Stimulated activated memory B cell treated with anti-CD40 and anti-IgM and Interleukin-4, amounts not matched to agents 10 μg/mL and 1 μg/mL and 100 μg/mL, for 72 hours (primary cell): ENCODE results near the gene NAA35.
A peak's percentile ranks its signal among the peaks of the same experiment; 100 is the strongest.
"Not testable (repeated sequence)": the region's sequence is repeated elsewhere in the genome, so short reads cannot be mapped to it uniquely, and the experiment has no call there.

Experiments
- ATAC-seq: fragments of 150-1000 bp; cut with Tn5 transposase; 2 replicates; pipeline ENCODE4 v1.10.0; 2021
- H3K27ac Mint-ChIP-seq: one replicate; pipeline ENCODE4 v1.8.0; 2022; ENCODE audit warnings: mild to moderate bottlenecking, mixed read lengths
- H3K27me3 Mint-ChIP-seq: one replicate; pipeline ENCODE4 v1.8.0; 2022; ENCODE audit warnings: mixed read lengths
- H3K36me3 Mint-ChIP-seq: one replicate; pipeline ENCODE4 v1.8.0; 2022; ENCODE audit warnings: mixed read lengths
- H3K4me1 Mint-ChIP-seq: one replicate; pipeline ENCODE4 v1.8.0; 2022; ENCODE audit warnings: mixed read lengths
- H3K4me3 Mint-ChIP-seq: one replicate; pipeline ENCODE4 v1.8.0; 2022; ENCODE audit warnings: mild to moderate bottlenecking, moderate library complexity, mixed read lengths
- H3K9me3 Mint-ChIP-seq: one replicate; pipeline ENCODE4 v1.8.0; 2022; ENCODE audit warnings: mixed read lengths

NAA35 gene

GRCh38 chr9:86035827-86036440 is 95.0 kb downstream of the NAA35 start:
- no peaks in the 10 kb centered on the region for H3K9me3 Mint-ChIP-seq
- no peak overlapping the region for H3K27ac Mint-ChIP-seq
- no peaks in the 10 kb centered on the region for H3K27me3 Mint-ChIP-seq
- no peaks in the 10 kb centered on the region for H3K4me1 Mint-ChIP-seq
- no peak overlapping the region for H3K4me3 Mint-ChIP-seq
- ATAC-seq, result no peak
- H3K36me3 Mint-ChIP-seq, result peaks cover 6% of the 10 kb centered on the region

GRCh38 chr9:86036555-86036954 is 95.6 kb downstream of the NAA35 start:
- H3K4me3 Mint-ChIP-seq, result no peak overlapping the region
- no peaks in the 10 kb centered on the region for H3K27me3 Mint-ChIP-seq
- ATAC-seq, result no peak
- H3K9me3 Mint-ChIP-seq, result no peaks in the 10 kb centered on the region
- no peak overlapping the region for H3K27ac Mint-ChIP-seq
- H3K4me1 Mint-ChIP-seq, result no peaks in the 10 kb centered on the region
- H3K36me3 Mint-ChIP-seq, result peaks cover 6% of the 10 kb centered on the region

GRCh38 chr9:86039991-86040860 is 99.3 kb downstream of the NAA35 start:
- H3K4me1 Mint-ChIP-seq, result no peaks in the 10 kb centered on the region
- no peak overlapping the region for H3K27ac Mint-ChIP-seq
- ATAC-seq, result no peak
- no peaks in the 10 kb centered on the region for H3K9me3 Mint-ChIP-seq
- H3K27me3 Mint-ChIP-seq, result no peaks in the 10 kb centered on the region
- no peaks in the 10 kb centered on the region for H3K36me3 Mint-ChIP-seq
- no peak overlapping the region for H3K4me3 Mint-ChIP-seq

GRCh38 chr9:86040861-86041155 is 99.9 kb downstream of the NAA35 start:
- no peak overlapping the region for H3K27ac Mint-ChIP-seq
- H3K27me3 Mint-ChIP-seq, result no peaks in the 10 kb centered on the region
- H3K4me3 Mint-ChIP-seq, result no peak overlapping the region
- no peaks in the 10 kb centered on the region for H3K4me1 Mint-ChIP-seq
- no peaks in the 10 kb centered on the region for H3K9me3 Mint-ChIP-seq
- ATAC-seq, result no peak
- H3K36me3 Mint-ChIP-seq, result no peaks in the 10 kb centered on the region

- Mint-ChIP-seq H3K27me3 (no peaks in the 10 kb centered on the region), H3K4me3 (no peak overlapping the region), H3K27ac (no peak overlapping the region), H3K36me3 (no peaks in the 10 kb centered on the region), H3K9me3 (no peaks in the 10 kb centered on the region), H3K4me1 (no peaks in the 10 kb centered on the region)
- ATAC-seq, result no peak
Observed at GRCh38 chr9:86041311-86041741, 100.4 kb downstream of the NAA35 start.

GRCh38 chr9:86042199-86042978 is 101.4 kb downstream of the NAA35 start:
- H3K4me3 Mint-ChIP-seq, result no peak overlapping the region

GRCh38 chr9:86043586-86043985 is 102.6 kb downstream of the NAA35 start:
- no peaks in the 10 kb centered on the region for H3K4me1 Mint-ChIP-seq
- no peaks in the 10 kb centered on the region for H3K36me3 Mint-ChIP-seq
- no peak overlapping the region for H3K4me3 Mint-ChIP-seq
- ATAC-seq, result no peak
- H3K27me3 Mint-ChIP-seq, result no peaks in the 10 kb centered on the region
- H3K9me3 Mint-ChIP-seq, result peaks cover 2% of the 10 kb centered on the region
- H3K27ac Mint-ChIP-seq, result no peak overlapping the region

More at GRCh38 chr9:86042199-86042978, 101.4 kb downstream of the NAA35 start:
- H3K9me3 Mint-ChIP-seq, result no peaks in the 10 kb centered on the region
- H3K27ac Mint-ChIP-seq, result no peak overlapping the region
- H3K27me3 Mint-ChIP-seq, result no peaks in the 10 kb centered on the region
- no peak for ATAC-seq
- no peaks in the 10 kb centered on the region for H3K36me3 Mint-ChIP-seq
- H3K4me1 Mint-ChIP-seq, result no peaks in the 10 kb centered on the region

- H3K27ac Mint-ChIP-seq, result no peak overlapping the region
- H3K27me3 Mint-ChIP-seq, result no peaks in the 10 kb centered on the region
- H3K4me1 Mint-ChIP-seq, result no peaks in the 10 kb centered on the region
- ATAC-seq, result no peak
- H3K4me3 Mint-ChIP-seq, result no peak overlapping the region
- H3K36me3 Mint-ChIP-seq, result no peaks in the 10 kb centered on the region
- H3K9me3 Mint-ChIP-seq, result peaks cover 2% of the 10 kb centered on the region
Observed at GRCh38 chr9:86043999-86044398, 103.1 kb downstream of the NAA35 start.

- H3K4me1 Mint-ChIP-seq, result no peaks in the 10 kb centered on the region
- no peaks in the 10 kb centered on the region for H3K27me3 Mint-ChIP-seq
- H3K27ac Mint-ChIP-seq, result no peak overlapping the region
- ATAC-seq, result no peak
- no peaks in the 10 kb centered on the region for H3K36me3 Mint-ChIP-seq
- peaks cover 2% of the 10 kb centered on the region for H3K9me3 Mint-ChIP-seq
- no peak overlapping the region for H3K4me3 Mint-ChIP-seq
Observed at GRCh38 chr9:86045654-86046053, 104.7 kb downstream of the NAA35 start.

GRCh38 chr9:86046071-86046636 is 105.2 kb downstream of the NAA35 start:
- no peak overlapping the region for H3K27ac Mint-ChIP-seq
- no peak for ATAC-seq
- H3K9me3 Mint-ChIP-seq, result peaks cover 2% of the 10 kb centered on the region
- H3K27me3 Mint-ChIP-seq, result no peaks in the 10 kb centered on the region
- no peaks in the 10 kb centered on the region for H3K4me1 Mint-ChIP-seq
- H3K36me3 Mint-ChIP-seq, result no peaks in the 10 kb centered on the region
- H3K4me3 Mint-ChIP-seq, result no peak overlapping the region

GRCh38 chr9:86046930-86047341 is 106.0 kb downstream of the NAA35 start:
- H3K4me1 Mint-ChIP-seq, result no peaks in the 10 kb centered on the region
- no peak overlapping the region for H3K27ac Mint-ChIP-seq
- no peaks in the 10 kb centered on the region for H3K36me3 Mint-ChIP-seq
- H3K27me3 Mint-ChIP-seq, result no peaks in the 10 kb centered on the region
- peak; percentile 16 for ATAC-seq
- H3K9me3 Mint-ChIP-seq, result peaks cover 2% of the 10 kb centered on the region
- no peak overlapping the region for H3K4me3 Mint-ChIP-seq

- Mint-ChIP-seq H3K27ac (no peak overlapping the region), H3K4me1 (no peaks in the 10 kb centered on the region), H3K4me3 (no peak overlapping the region), H3K27me3 (no peaks in the 10 kb centered on the region), H3K9me3 (peaks cover 2% of the 10 kb centered on the region), H3K36me3 (no peaks in the 10 kb centered on the region)
- ATAC-seq, result no peak
Observed at GRCh38 chr9:86047361-86047760, 106.4 kb downstream of the NAA35 start.

- H3K4me3 Mint-ChIP-seq, H3K4me1 Mint-ChIP-seq, H3K9me3 Mint-ChIP-seq, H3K36me3 Mint-ChIP-seq, H3K27ac Mint-ChIP-seq, H3K27me3 Mint-ChIP-seq, ATAC-seq: not testable (repeated sequence)
Observed at GRCh38 chr9:86048018-86048742, 107.2 kb downstream of the NAA35 start.

- no peaks in the 10 kb centered on the region for H3K9me3 Mint-ChIP-seq
- ATAC-seq, result no peak
- H3K36me3 Mint-ChIP-seq, result no peaks in the 10 kb centered on the region
- no peaks in the 10 kb centered on the region for H3K27me3 Mint-ChIP-seq
- no peak overlapping the region for H3K4me3 Mint-ChIP-seq
- H3K27ac Mint-ChIP-seq, result no peak overlapping the region
- no peaks in the 10 kb centered on the region for H3K4me1 Mint-ChIP-seq
Observed at GRCh38 chr9:86052556-86053468, 111.9 kb downstream of the NAA35 start.
